Uterus (tissue), 4 donors: ENCODE data around the gene ZNF438. TPM values are rescaled to one million over a fixed set of nuclear protein-coding genes. Genes with fewer than 3 reads are reported as not detected.

Source experiments
- DNase-seq, 2 donors: peaks; one replicate each; pipeline ENCODE4 v3.0.0-alpha.2; 2019 to 2020
- H3K27ac ChIP-seq, 2 donors: fragments of 200-600 bp; sonication (generic); 1 replicate in 1 of 2; 2 replicates in 1 of 2; pipeline ENCODE4 v1.5.1; 2016 to 2018
- H3K27me3 ChIP-seq, 2 donors: fragments of 200-600 bp; sonication (generic); one replicate each; pipeline ENCODE4 v1.5.1; 2018 to 2019; ENCODE audit warnings: control low read depth in 1 of 2
- H3K36me3 ChIP-seq, 2 donors: fragments of 200-600 bp; sonication (generic); one replicate each; pipeline ENCODE4 v1.5.1; 2019; ENCODE audit warnings: control low read depth in 1 of 2
- H3K4me1 ChIP-seq, 2 donors: fragments of 200-600 bp; sonication (generic); one replicate each; pipeline ENCODE4 v1.5.1; 2018 to 2019; ENCODE audit warnings: control low read depth in 1 of 2
- H3K4me3 ChIP-seq, 2 donors: fragments of 200-600 bp; sonication (generic); 1 replicate in 1 of 2; 2 replicates in 1 of 2; pipeline ENCODE4 v1.5.1; 2018 to 2019; ENCODE audit warnings: mild to moderate bottlenecking in 1 of 2
- H3K9me3 ChIP-seq, 2 donors: fragments of 200-600 bp; sonication (generic); one replicate each; pipeline ENCODE4 v1.5.1; 2019; ENCODE audit warnings: control low read depth in 1 of 2
- CTCF ChIP-seq, 4 experiments: fragments of 200-600 bp in 2 of 4; fragments of 450-650 bp in 2 of 4; sonication (generic) in 2 of 4; IDR thresholded peaks; one replicate each; pipeline ENCODE4 v1.5.1; 2016 to 2019; ENCODE audit warnings: antibody characterized with exemption in 4 of 4, mild to moderate bottlenecking in 2 of 4, moderate library complexity in 1 of 4
- POLR2A ChIP-seq, 2 donors: fragments of 450-650 bp; IDR thresholded peaks; one replicate each; pipeline ENCODE4 v1.6.1; 2016; ENCODE audit warnings: antibody characterized with exemption in 2 of 2, mild to moderate bottlenecking in 1 of 2, moderate library complexity in 1 of 2
- intact Hi-C: fragments of 100-400 bp; cut with DNase I; formaldehyde crosslinking; loops from one replicate; pipeline ENCODE4 v1.15.1; 2023; ENCODE audit warnings: low total_unique reads
- total RNA-seq, 4 donors: library from RNA; depleted of rRNA in 3 of 4; stranded (reverse); fragments of >200 nt in 3 of 4; gene quantifications; one replicate each; pipeline versions ENCODE4 v1.1.0 to v1.2.4, GENCODE V29; 2014 to 2023
- donor health status: DM: yes; HTN: yes; CAD: no.

The ZNF438 gene
- total RNA-seq, 4 donors from 2014 or later: 5.8 to 24.6 (median 18.4) TPM

- no peak overlapping the region for H3K27ac ChIP-seq
- DNase-seq: no peak
- TF ChIP-seq CTCF (IDR thresholded peaks at IDR 0.05) (no peak), POLR2A (IDR thresholded peaks at IDR 0.05) (no peak)
- H3K27me3 ChIP-seq: no peaks in the 10 kb centered on the region
- H3K4me3 ChIP-seq: no peak overlapping the region
- H3K4me1 ChIP-seq: peaks cover 0 to 8% of the 10 kb centered on the region in 2 donors
- intact Hi-C loops: no loop called here
- H3K36me3 ChIP-seq: no peaks in the 10 kb centered on the region
- no peaks in the 10 kb centered on the region for H3K9me3 ChIP-seq
Measured at GRCh38 chr10:31023558-31023957, 8.1 kb downstream of the ZNF438 start.

GRCh38 chr10:31020209-31020608 is 11.5 kb downstream of the ZNF438 start:
- no peak for TF ChIP-seq CTCF (IDR thresholded peaks at IDR 0.05)
- no peak overlapping the region for H3K27ac ChIP-seq
- H3K36me3 ChIP-seq: no peaks in the 10 kb centered on the region
- no peak overlapping the region for H3K4me3 ChIP-seq
- no peak for DNase-seq
- H3K27me3 ChIP-seq: no peaks in the 10 kb centered on the region
- H3K4me1 ChIP-seq: peaks cover 0 to 8% of the 10 kb centered on the region in 2 donors
- H3K9me3 ChIP-seq: no peaks in the 10 kb centered on the region
- intact Hi-C loops: no loop called here

GRCh38 chr10:31018962-31019361 is 12.7 kb downstream of the ZNF438 start:
- H3K9me3 ChIP-seq: no peaks in the 10 kb centered on the region
- no peak overlapping the region for H3K4me3 ChIP-seq
- TF ChIP-seq CTCF (IDR thresholded peaks at IDR 0.05) (no peak), POLR2A (IDR thresholded peaks at IDR 0.05) (no peak)
- H3K4me1 ChIP-seq: peaks cover 0 to 8% of the 10 kb centered on the region in 2 donors
- no peaks in the 10 kb centered on the region for H3K27me3 ChIP-seq
- no peaks in the 10 kb centered on the region for H3K36me3 ChIP-seq
- intact Hi-C loops: no loop called here
- H3K27ac ChIP-seq: no peak overlapping the region
- no peak for DNase-seq

GRCh38 chr10:31018356-31018750 is 13.3 kb downstream of the ZNF438 start:
- H3K27me3 ChIP-seq: no peaks in the 10 kb centered on the region
- no peak for DNase-seq
- H3K4me1 ChIP-seq: peaks cover 0 to 8% of the 10 kb centered on the region in 2 donors
- no peaks in the 10 kb centered on the region for H3K9me3 ChIP-seq
- no peak for TF ChIP-seq CTCF (IDR thresholded peaks at IDR 0.05)
- no peak overlapping the region for H3K27ac ChIP-seq
- no peak overlapping the region for H3K4me3 ChIP-seq
- intact Hi-C loops: no loop called here
- H3K36me3 ChIP-seq: no peaks in the 10 kb centered on the region

GRCh38 chr10:31017534-31018355 is 13.9 kb downstream of the ZNF438 start:
- no peaks in the 10 kb centered on the region for H3K27me3 ChIP-seq
- no peak overlapping the region for H3K27ac ChIP-seq
- DNase-seq: no peak
- peaks cover 0 to 8% of the 10 kb centered on the region in 2 donors for H3K4me1 ChIP-seq
- no peak overlapping the region for H3K4me3 ChIP-seq
- intact Hi-C loops: no loop called here
- no peaks in the 10 kb centered on the region for H3K36me3 ChIP-seq
- TF ChIP-seq CTCF (IDR thresholded peaks at IDR 0.05) (no peak), POLR2A (IDR thresholded peaks at IDR 0.05) (no peak)
- H3K9me3 ChIP-seq: no peaks in the 10 kb centered on the region
